ENCODE data around the gene SLC25A47. TPM values are rescaled to one million over a fixed set of nuclear protein-coding genes. Genes with fewer than 3 reads are reported as not detected.

Gene SLC25A47
- total and polyA plus RNA-seq, 9 of the 15 experiments (the other 6 are each of a cell fraction or from before 2014, with no cell fraction given), result 0.09 to 0.23 (median 0.22) TPM; not detected in 6

DNA sequence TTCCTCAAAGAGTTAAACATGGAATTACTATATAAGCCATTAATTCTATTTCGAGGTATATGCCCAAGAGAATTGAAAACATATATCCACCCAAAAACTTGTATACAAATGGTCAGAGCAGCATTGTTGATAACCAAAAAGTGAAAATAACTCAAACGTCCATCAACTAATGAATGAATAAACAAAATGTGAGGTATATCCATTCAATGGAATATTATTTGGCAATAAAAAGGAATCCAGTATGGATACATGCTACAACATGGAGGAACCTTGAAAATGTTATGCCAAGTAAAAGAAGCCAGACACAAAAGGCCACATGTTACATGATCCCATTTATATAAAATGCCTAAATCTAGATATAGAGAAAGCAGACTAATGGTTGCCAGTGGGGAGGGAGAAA is 36.0 kb downstream of the SLC25A47 start:
- Histone ChIP-seq H3K9me1 (ENCODE audit: control insufficient read depth, insufficient read depth, low read length) (no peaks in the 10 kb centered on the region), H4K20me1 (replicated peaks; ENCODE audit: control insufficient read depth, insufficient read depth, low read length) (0 out of 2 replicates have a peak, but pooled peaks cover 10% of the 10 kb centered on the region), H3K79me2 (ENCODE audit: control insufficient read depth, insufficient read depth, low read length) (peaks cover 23% of the 10 kb centered on the region; the same call in 1 of the 3 replicates), H3K9ac (ENCODE audit: insufficient read depth in 1 of 2, low read depth in 2 of 2, low read length in 2 of 2) (no peak overlapping the region), H3K9me3 (replicated peaks; ENCODE audit: control insufficient read depth, insufficient read depth, low read depth, low read length) (no peaks in the 10 kb centered on the region), H3K36me3 (ENCODE audit: control insufficient read depth, insufficient read depth, low read length) (peaks cover 92% of the 10 kb centered on the region), H3K4me1 (replicated peaks in 1 of 2; ENCODE audit: control insufficient read depth in 2 of 2, insufficient read depth in 2 of 2, low read length in 2 of 2) (no peaks in the 10 kb centered on the region), H3K4me2 (ENCODE audit: insufficient read depth, low read length) (no peak overlapping the region), H2AFZ (ENCODE audit: low read depth, low read length) (no peak overlapping the region), H3K27me3 (ENCODE audit: control insufficient read depth in 2 of 2, insufficient read depth in 2 of 2, low read length in 2 of 2) (no peaks in the 10 kb centered on the region), H3K27ac (ENCODE audit: extremely low read depth, low read depth, low read length) (no peak overlapping the region), H3K4me3 (no peak overlapping the region)
- CTCF ChIA-PET (ENCODE audit: low intra/inter-chr PET ratio), result no interaction called here
- in situ Hi-C loops (cut with MboI), result no loop called here
- FAIRE-seq, result no peak
- intact Hi-C loops (cut with micrococcal nuclease), result no loop called here
- no peak for TF ChIP-seq MTA2 (IDR thresholded peaks at IDR 0.05; ENCODE audit: low read depth)
- no peak for TF ChIP-seq TFAM (CRISPR knock-in tag; conservative IDR thresholded peaks at IDR 0.05)
- no peak for TF ChIP-seq NFYB (IDR thresholded peaks at IDR 0.05; ENCODE audit: extremely low read depth, insufficient read length)
- no peak for TF ChIP-seq GATA2 (CRISPR knock-in tag; IDR thresholded peaks at IDR 0.05)
- TF ChIP-seq GTF2A2 (tag; IDR thresholded peaks at IDR 0.05), result no peak
- no peak for TF ChIP-seq SRSF9 (IDR thresholded peaks at IDR 0.05; ENCODE audit: borderline replicate concordance, low read depth, low read length)
- TF ChIP-seq HNRNPL (IDR thresholded peaks at IDR 0.05; ENCODE audit: low read depth, low read length), result no peak
- TF ChIP-seq MEF2D (tag; conservative IDR thresholded peaks at IDR 0.05; ENCODE audit: low read depth), result no peak
- TF ChIP-seq ZNF133 (CRISPR knock-in tag; IDR thresholded peaks at IDR 0.05), result no peak
- TF ChIP-seq JUN (IDR thresholded peaks at IDR 0.05; ENCODE audit: borderline replicate concordance, low read depth, low read length), result no peak
- TF ChIP-seq JUN (CRISPR knock-in tag; IDR thresholded peaks at IDR 0.05; ENCODE audit: borderline replicate concordance), result no peak
- POLR2A ChIA-PET, result interaction anchor here (0.7 kb wide), 1 partner anchor 37 kb away, joined by 3 read pairs; no protein-coding TSS in a partner anchor
- BruUV-seq (replicated peaks), result no TSS peak
- no peak for DNase-seq (ENCODE audit: extremely low read depth in 1 of 4, low spot score in 3 of 4)
- WGBS (ENCODE audit: insufficient coverage, low coverage, missing lambda C conversion rate), result 88% methylated on average over 2 of the region's 2 CpGs
- no peak for ATAC-seq

Data from K562 (cell line).